PC-9 (cell line): ENCODE results near the gene F13A1.

Experiments used
- EZH2 ChIP-seq: fragments of 200-600 bp; sonication (generic); IDR thresholded peaks from 2 replicates; pipeline ENCODE4 v1.8.0; 2017; ENCODE audit warnings: antibody characterized with exemption, low read depth
- TF ChIP-seq, protein P1 (sequence below): fragments of 200-600 bp; sonication (generic); conservative IDR thresholded peaks from 2 replicates; pipeline ENCODE4 v1.6.1; 2017; ENCODE audit warnings: mixed run types, antibody characterized with exemption, mild to moderate bottlenecking, moderate library complexity

DNA sequence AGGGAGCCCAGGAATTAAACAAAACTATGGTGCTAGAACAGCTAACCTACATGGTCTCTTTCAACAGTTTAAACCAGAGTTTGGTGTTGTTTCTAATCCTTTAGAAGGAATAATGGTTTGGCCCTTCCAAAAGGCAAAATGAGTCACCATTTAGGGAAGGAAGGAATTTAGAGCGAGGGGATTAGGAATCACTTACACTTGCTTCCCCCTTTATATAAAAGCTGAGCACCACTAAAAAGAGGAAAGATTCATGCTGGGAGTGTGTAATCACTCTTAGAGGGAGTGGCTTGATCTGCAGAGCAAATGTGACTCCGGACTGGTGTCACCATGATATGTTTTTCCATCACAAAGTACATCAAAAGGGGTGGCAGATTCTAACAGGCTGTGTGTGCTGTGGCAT lies 63.6 kb downstream of the F13A1 start:
- TF ChIP-seq, protein P1, sequence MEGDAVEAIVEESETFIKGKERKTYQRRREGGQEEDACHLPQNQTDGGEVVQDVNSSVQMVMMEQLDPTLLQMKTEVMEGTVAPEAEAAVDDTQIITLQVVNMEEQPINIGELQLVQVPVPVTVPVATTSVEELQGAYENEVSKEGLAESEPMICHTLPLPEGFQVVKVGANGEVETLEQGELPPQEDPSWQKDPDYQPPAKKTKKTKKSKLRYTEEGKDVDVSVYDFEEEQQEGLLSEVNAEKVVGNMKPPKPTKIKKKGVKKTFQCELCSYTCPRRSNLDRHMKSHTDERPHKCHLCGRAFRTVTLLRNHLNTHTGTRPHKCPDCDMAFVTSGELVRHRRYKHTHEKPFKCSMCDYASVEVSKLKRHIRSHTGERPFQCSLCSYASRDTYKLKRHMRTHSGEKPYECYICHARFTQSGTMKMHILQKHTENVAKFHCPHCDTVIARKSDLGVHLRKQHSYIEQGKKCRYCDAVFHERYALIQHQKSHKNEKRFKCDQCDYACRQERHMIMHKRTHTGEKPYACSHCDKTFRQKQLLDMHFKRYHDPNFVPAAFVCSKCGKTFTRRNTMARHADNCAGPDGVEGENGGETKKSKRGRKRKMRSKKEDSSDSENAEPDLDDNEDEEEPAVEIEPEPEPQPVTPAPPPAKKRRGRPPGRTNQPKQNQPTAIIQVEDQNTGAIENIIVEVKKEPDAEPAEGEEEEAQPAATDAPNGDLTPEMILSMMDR, result no peak
- no peak for TF ChIP-seq EZH2
